ENCODE measurements around the gene EML1. TPM values are rescaled to one million over a fixed set of nuclear protein-coding genes. Genes with fewer than 3 reads are reported as not detected.

The EML1 gene
- total RNA-seq, 1 donor from 2014 or later = 33.3 TPM

DNA sequence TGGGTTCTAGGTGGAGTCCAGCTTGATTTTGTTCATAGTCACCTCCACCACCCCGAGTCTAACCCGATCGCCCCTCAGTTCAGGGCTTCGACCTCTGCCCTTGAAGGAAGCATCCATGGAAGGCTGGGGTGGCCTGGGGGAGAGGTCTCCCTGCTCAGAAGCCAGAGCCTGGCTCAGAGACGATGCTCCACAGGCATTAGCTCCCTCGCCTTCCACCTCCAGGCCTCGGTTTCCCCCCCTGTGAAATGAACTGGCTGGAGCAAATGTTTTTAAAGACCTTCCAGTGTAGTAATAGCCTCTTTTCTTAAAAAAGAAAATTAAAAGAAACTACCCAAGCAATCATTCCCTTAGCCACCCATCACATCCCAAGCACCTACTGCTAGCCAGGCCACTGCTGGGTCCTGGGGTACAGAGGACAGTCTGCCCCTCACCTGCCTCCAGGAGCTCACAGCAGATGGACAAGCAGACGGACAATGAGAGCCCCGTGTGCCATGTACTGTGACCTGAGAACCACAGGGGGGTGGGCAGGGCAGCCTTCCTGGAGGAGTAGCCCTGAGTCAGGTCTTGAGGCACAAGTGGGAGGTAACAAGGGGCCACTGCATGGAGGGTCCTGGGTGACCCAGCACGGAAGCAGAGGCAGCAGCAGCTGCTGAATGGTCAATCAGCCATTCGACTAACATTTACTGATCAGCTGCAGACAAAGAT lies 42.3 kb upstream of the EML1 start:
- peaks cover 94% of the 10 kb centered on the region for H3K4me1 ChIP-seq
- no peaks in the 10 kb centered on the region for H3K9me3 ChIP-seq (replicated peaks)
- intact Hi-C loops (cut with micrococcal nuclease) = no loop called here
- peak overlapping the region; percentile 93 for H3K27ac ChIP-seq (replicated peaks)
- no peak for DNase-seq
- H3K36me3 ChIP-seq = no peaks in the 10 kb centered on the region
- no peak overlapping the region for H3K4me3 ChIP-seq
- TF ChIP-seq, protein P1, sequence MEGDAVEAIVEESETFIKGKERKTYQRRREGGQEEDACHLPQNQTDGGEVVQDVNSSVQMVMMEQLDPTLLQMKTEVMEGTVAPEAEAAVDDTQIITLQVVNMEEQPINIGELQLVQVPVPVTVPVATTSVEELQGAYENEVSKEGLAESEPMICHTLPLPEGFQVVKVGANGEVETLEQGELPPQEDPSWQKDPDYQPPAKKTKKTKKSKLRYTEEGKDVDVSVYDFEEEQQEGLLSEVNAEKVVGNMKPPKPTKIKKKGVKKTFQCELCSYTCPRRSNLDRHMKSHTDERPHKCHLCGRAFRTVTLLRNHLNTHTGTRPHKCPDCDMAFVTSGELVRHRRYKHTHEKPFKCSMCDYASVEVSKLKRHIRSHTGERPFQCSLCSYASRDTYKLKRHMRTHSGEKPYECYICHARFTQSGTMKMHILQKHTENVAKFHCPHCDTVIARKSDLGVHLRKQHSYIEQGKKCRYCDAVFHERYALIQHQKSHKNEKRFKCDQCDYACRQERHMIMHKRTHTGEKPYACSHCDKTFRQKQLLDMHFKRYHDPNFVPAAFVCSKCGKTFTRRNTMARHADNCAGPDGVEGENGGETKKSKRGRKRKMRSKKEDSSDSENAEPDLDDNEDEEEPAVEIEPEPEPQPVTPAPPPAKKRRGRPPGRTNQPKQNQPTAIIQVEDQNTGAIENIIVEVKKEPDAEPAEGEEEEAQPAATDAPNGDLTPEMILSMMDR (IDR thresholded peaks at IDR 0.05; ENCODE audit: borderline replicate concordance) = no peak
- no peaks in the 10 kb centered on the region for H3K27me3 ChIP-seq (ENCODE audit: low read depth)

DNA sequence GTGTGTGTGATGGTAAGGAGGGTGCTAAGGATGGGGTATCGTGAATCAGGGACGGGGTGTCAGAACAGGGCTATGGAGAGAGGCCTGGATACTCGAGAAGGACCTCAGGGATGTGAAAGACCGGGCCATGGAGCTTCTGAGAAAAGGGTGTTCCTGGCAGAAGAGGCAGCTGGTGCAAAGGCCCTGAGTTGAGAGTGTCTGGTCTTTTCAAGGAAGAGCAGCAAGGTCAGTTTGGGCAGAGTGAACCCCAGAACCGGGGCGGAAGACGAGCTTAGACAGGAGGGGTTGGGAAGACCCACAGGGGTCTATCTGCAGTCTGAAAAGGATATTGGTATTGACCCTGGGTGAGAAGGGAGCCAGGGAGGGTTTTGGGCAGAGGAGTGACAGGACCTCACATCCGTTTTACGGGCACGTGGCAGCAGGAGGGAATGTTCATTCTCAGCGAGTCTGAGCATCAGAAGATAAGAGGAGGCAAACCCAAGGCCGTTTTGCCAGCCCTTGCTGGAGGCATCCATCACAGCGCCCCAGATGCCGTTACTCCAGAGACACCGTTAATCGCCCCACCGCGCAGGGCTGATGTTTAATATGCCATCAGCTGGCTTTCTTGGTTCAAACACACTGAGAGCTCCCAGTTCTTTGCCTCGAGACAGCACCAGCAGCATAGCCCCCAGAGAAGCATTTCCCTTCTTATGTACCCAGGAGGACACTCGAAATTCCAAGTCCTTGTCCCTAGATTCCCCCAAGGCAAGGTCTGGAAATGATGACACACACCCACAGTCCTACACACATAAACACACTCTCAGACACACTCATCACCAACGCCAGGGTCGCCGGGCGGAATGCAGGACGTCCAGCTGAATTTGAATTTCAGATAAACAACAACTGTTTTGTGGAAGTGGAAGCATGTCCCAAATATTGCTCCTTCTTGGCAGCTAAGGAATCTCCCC lies 41.4 kb upstream of the EML1 start:
- intact Hi-C loops (cut with micrococcal nuclease) = no loop called here
- peak; percentile 11 for DNase-seq
- TF ChIP-seq, protein P1 (IDR thresholded peaks at IDR 0.05; ENCODE audit: borderline replicate concordance) = no peak
- Histone ChIP-seq H3K9me3 (replicated peaks) (no peaks in the 10 kb centered on the region), H3K27me3 (ENCODE audit: low read depth) (no peaks in the 10 kb centered on the region), H3K27ac (replicated peaks) (peak overlapping the region; percentile 93), H3K4me1 (peaks cover 94% of the 10 kb centered on the region), H3K4me3 (no peak overlapping the region), H3K36me3 (no peaks in the 10 kb centered on the region)

DNA sequence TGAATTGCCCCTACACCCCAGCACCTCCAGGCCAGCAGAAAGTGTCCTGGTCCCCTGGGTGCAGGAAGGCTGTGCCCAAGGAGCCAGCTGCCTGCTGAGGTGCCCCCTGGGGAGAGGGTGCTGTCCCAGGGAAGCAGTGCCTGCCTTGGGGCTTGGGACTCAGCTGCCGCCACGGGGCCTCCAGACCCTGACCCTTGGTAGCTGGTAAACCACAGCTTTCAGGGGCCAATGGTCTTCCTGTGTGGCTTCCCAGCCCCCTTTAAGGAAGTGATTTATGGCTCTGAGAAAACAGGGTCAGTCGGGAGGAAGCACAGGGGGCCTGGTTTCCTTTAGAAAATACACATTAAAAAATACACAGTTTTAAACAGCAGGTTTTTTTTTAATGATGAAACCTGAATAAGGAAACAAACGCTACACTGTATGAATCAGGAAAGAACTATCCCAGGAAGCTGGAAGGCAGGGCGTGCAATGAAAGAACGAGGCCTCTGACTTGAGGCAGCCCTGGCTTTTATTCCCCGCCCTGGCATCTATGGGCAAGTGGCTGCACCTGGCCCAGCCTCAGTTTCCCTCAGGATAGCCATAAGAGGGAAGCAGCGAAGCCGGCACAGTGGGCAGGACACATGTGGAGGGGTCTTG lies 40.6 kb upstream of the EML1 start:
- Histone ChIP-seq H3K4me1 (peaks cover 86% of the 10 kb centered on the region), H3K27me3 (ENCODE audit: low read depth) (no peaks in the 10 kb centered on the region), H3K4me3 (no peak overlapping the region), H3K36me3 (no peaks in the 10 kb centered on the region), H3K27ac (replicated peaks) (peak overlapping the region; percentile 93), H3K9me3 (replicated peaks) (no peaks in the 10 kb centered on the region)
- intact Hi-C loops (cut with micrococcal nuclease) = no loop called here
- TF ChIP-seq, protein P1 (IDR thresholded peaks at IDR 0.05; ENCODE audit: borderline replicate concordance) = no peak
- peak; percentile 13 for DNase-seq

DNA sequence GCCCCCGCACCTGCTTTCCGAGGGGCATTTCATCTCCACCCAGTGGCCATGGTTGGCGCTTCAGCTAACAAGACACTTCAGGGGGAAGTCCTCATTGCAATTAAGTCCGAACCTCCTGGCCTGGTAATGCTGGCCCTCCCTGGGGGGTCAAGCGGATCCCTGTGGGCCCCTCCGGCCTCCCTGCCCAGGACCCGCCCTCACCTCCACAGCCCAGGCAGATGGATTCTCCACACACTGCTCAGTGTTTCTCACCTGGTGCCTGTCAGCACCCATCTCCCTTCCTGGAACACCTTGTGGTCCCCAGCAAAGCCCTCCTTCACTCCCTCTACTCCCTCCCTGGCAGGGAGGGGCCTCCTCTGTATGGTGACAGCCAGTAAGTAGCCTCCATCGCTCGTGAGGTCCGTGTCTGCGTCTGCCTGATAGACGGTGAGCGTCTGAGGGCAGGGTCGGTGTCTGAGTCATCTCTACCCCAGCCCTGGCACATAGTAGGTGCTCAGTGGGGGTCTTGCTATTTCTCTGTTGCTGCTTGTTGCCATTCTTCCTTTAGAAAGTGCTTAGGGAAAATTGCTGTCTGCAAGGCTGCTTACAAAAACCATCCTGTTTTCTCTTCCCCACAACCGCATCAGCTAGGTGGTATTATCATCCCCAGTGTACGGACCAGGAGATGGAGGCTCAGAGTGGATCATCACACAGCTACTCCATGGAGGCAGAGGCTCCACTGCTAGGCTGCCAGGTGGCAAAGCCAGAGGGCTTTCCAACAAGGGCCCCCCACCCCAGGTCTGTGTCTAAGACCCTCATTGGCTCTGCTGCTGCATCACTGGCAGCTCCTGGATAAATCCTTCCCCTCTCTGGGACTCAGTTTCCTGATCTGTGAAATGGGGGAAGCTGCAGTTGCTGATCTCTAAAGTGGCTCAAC lies 39.7 kb upstream of the EML1 start:
- H3K9me3 ChIP-seq (replicated peaks) = no peaks in the 10 kb centered on the region
- H3K27ac ChIP-seq (replicated peaks) = peak overlapping the region; percentile 93
- peaks cover 86% of the 10 kb centered on the region for H3K4me1 ChIP-seq
- no peaks in the 10 kb centered on the region for H3K36me3 ChIP-seq
- DNase-seq = no peak
- intact Hi-C loops (cut with micrococcal nuclease) = no loop called here
- no peaks in the 10 kb centered on the region for H3K27me3 ChIP-seq (ENCODE audit: low read depth)
- H3K4me3 ChIP-seq = no peak overlapping the region
- TF ChIP-seq, protein P1 (IDR thresholded peaks at IDR 0.05; ENCODE audit: borderline replicate concordance) = no peak
